Measurements from ENCODE around the gene CPEB4. TPM values are rescaled to one million over a fixed set of nuclear protein-coding genes. Genes with fewer than 3 reads are reported as not detected.

CPEB4 gene
- polyA plus RNA-seq (2011; rRNA removed) (20.3 and 21.3 TPM in 2 replicates), polyA minus RNA-seq (2011; rRNA and poly(A)+ RNA removed) (50.6 and 55.5 TPM in 2 replicates)

DNA sequence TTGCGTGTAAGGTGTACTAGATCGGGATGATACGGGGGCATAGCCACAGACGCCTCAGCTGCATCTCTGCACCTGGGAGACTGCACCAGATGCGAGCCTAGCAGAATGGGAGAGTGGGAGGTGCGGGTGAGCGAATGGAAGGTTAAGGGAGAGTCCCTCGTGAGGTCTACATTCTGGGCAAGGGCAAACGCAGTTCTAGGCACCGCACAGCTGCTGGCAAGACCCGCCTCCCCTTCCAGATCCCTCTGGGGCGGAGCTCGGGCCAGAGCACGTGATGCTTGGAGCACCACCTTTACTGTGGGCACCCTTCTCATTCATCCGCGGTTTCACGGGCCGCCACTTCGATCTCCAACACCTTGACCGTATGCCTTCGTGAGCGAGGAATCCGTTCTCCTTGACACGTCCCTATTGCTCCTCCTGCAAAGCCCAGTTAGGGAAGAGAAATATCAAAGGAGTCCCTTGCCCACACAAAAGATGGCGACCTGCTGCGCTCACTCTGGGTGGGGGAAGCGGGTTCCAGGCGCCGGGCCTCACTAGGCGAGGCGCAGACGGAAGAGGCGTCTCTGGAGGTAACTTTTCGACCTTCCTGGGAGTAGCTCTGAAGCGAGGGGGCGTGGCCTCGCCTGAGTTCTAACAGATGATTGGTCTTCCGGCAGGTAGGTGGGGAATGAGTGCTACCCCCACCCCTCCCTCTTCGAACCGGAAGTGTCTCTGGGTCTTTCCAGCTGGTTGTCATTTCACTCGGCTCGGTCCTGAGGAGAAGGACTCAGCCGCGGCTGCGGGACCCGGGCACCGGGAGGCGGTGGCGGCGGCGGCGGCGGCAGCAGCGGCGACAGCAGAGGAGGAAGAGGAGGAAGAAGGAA, at the start of gene CPEB4:
TSS of gene CPEB4 (plus strand) at position 740 of the 863 bp plus-strand sequence. CDS start 1,385 bp downstream, outside the sequence.
- TF ChIP-seq, protein P1, sequence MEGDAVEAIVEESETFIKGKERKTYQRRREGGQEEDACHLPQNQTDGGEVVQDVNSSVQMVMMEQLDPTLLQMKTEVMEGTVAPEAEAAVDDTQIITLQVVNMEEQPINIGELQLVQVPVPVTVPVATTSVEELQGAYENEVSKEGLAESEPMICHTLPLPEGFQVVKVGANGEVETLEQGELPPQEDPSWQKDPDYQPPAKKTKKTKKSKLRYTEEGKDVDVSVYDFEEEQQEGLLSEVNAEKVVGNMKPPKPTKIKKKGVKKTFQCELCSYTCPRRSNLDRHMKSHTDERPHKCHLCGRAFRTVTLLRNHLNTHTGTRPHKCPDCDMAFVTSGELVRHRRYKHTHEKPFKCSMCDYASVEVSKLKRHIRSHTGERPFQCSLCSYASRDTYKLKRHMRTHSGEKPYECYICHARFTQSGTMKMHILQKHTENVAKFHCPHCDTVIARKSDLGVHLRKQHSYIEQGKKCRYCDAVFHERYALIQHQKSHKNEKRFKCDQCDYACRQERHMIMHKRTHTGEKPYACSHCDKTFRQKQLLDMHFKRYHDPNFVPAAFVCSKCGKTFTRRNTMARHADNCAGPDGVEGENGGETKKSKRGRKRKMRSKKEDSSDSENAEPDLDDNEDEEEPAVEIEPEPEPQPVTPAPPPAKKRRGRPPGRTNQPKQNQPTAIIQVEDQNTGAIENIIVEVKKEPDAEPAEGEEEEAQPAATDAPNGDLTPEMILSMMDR (IDR thresholded peaks at IDR 0.05; ENCODE audit: low read depth, low read length) = no peak

DNA sequence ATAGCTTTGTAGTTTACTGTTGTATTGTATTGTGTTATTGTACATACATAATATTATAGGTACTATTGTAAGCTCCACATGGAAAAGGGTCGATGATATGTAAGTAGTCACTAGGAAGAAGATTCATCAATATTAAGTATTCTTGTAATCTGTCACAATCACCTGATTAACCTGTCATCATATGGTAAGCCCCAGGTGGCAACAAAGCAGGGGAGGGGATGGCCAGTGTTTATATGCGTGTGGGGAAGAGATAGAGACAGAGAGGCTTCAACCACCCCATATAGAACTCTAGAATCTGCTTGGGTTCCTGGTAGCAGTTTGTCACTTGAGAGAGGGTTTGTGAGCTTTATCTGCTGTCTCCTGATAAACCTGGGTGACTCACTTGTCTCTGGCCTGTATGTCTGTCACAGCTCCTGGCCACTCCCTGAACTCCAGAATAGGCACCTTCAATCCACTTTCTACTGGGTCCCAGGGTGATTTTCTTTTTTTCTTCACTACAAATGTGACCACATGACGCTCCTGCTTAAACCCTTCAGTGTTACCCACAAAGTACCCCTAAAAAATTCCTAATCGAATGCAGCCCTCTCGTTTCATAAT, 48.9 kb upstream of the CPEB4 start:
- H3K9me3 ChIP-seq (ENCODE audit: control insufficient read depth, insufficient read depth, low read length) = no peaks in the 10 kb centered on the region
- CTCF ChIA-PET = no interaction called here
- no peak overlapping the region for H3K4me3 ChIP-seq (ENCODE audit: low read depth, low read length)
- peaks cover 2% of the 10 kb centered on the region for H3K27me3 ChIP-seq (ENCODE audit: control insufficient read depth, insufficient read depth, low read length)
- TF ChIP-seq, protein P1 (IDR thresholded peaks at IDR 0.05; ENCODE audit: low read depth, low read length) = no peak
- POLR2A ChIA-PET = no interaction called here
- H3K27ac ChIP-seq (ENCODE audit: low read depth, low read length) = no peak overlapping the region
- no peak for DNase-seq (ENCODE audit: low read depth, low spot score)

More for the DNA sequence above, at the start of gene CPEB4:
- Histone ChIP-seq H3K27me3 (ENCODE audit: control insufficient read depth, insufficient read depth, low read length) (no peaks in the 10 kb centered on the region), H3K27ac (ENCODE audit: low read depth, low read length) (peak within 1 kb of the TSS; percentile 84), H3K4me3 (ENCODE audit: low read depth, low read length) (peak within 1 kb of the TSS; percentile 78), H3K9me3 (ENCODE audit: control insufficient read depth, insufficient read depth, low read length) (no peaks in the 10 kb centered on the region)
- DNase-seq (ENCODE audit: low read depth, low spot score) = peak; percentile 99
- POLR2A ChIA-PET = interaction anchor here (0.7 to 1.7 kb wide), 17 partner anchors 8 to 272 kb away, joined by 3 to 11 read pairs (median 4); no protein-coding TSS in a partner anchor
- CTCF ChIA-PET = interaction anchor here (0.6 kb wide), 1 partner anchor 708 kb away, joined by 16 read pairs; no protein-coding TSS in a partner anchor

DNA sequence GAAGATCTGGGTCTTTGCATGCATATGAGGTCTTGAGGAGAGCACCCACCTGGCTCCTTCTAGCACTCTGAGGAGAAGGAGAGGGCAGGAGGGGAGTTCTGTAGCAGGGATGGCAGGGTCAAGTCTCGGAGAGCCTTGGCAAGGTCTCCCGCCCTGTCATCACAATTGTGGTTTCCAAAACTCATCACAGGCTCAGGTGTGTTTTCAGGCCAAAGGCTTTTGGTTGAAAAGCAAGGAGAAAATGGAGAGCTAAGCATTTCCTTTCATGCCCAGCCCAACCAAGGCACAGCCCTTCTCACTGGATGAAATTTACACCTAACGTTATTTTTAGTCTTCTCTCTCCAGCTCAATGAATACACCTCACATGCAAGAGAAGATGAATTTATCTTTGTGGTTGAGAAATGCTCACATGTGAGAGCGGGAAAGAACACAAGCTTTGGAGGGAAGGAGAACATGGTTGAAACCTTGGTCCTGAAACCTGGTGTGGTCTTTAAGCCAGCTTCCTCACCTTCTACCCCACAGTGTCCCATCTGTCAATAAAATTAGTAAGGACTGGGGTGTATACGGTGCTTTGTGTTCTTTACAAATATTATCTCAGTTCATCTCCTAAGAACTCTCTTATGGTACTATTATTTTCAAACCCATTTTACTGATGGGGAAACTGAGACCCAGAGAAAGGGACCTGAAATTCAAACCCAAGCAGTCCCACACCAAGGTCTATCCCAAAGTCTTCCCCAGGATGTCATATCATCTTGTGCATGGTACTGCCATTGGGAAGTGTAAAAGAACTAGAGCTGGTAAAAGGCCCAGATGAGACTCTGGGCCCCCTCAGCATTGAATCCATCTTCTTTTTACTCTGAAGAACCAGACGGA, 47.8 kb upstream of the CPEB4 start:
- CTCF ChIA-PET = no interaction called here
- TF ChIP-seq, protein P1 (IDR thresholded peaks at IDR 0.05; ENCODE audit: low read depth, low read length) = no peak

DNA sequence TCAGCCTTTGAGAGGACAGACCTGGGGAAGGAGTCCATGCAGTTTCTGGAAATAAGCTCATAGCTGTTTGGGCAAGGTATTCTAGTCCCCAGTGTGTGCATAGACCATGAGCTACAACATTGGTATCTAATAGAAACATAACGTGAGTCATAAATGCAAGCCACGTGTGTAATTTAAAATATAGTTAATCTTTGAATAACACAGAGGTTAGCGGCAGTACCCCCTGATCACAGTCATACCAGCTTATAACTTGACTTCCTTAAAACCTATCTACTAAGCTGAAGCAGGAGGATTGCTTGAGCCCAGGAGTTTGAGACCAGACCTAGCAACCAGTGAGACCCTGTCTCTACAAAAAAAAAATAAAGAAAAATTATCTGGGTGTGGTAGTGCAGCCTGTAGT, 46.4 kb upstream of the CPEB4 start:
- ChIA-PET CTCF (no interaction called here), POLR2A (no interaction called here)
- no peak overlapping the region for H3K4me3 ChIP-seq (ENCODE audit: low read depth, low read length)
- H3K27me3 ChIP-seq (ENCODE audit: control insufficient read depth, insufficient read depth, low read length) = peaks cover 2% of the 10 kb centered on the region
- no peaks in the 10 kb centered on the region for H3K9me3 ChIP-seq (ENCODE audit: control insufficient read depth, insufficient read depth, low read length)
- DNase-seq (ENCODE audit: low read depth, low spot score) = no peak
- TF ChIP-seq, protein P1 (IDR thresholded peaks at IDR 0.05; ENCODE audit: low read depth, low read length) = no peak
- no peak overlapping the region for H3K27ac ChIP-seq (ENCODE audit: low read depth, low read length)

More for the DNA sequence above, 47.8 kb upstream of the CPEB4 start:
- Histone ChIP-seq H3K27ac (ENCODE audit: low read depth, low read length) (no peak overlapping the region), H3K9me3 (ENCODE audit: control insufficient read depth, insufficient read depth, low read length) (no peaks in the 10 kb centered on the region), H3K4me3 (ENCODE audit: low read depth, low read length) (no peak overlapping the region), H3K27me3 (ENCODE audit: control insufficient read depth, insufficient read depth, low read length) (peaks cover 2% of the 10 kb centered on the region)
- POLR2A ChIA-PET = no interaction called here
- DNase-seq (ENCODE audit: low read depth, low spot score) = no peak
